ENCODE results near the gene SECISBP2.

Gene SECISBP2

GRCh38 chr9:89352451-89352850, 34.2 kb downstream of the SECISBP2 start:
- H3K4me1 Mint-ChIP-seq: peaks cover 29% of the 10 kb centered on the region
- peak overlapping the region; percentile 83 for H3K27ac Mint-ChIP-seq
- no peak for DNase-seq (ENCODE audit: low spot score in 2 of 2)
- ATAC-seq: no peak
- no peaks in the 10 kb centered on the region for H3K9me3 Mint-ChIP-seq
- peak overlapping the region; percentile 13 for H3K4me3 Mint-ChIP-seq
- H3K36me3 Mint-ChIP-seq: peaks cover 99% of the 10 kb centered on the region

GRCh38 chr9:89352874-89353649, 34.8 kb downstream of the SECISBP2 start:
- H3K9me3 Mint-ChIP-seq: no peaks in the 10 kb centered on the region
- no peak for ATAC-seq
- H3K4me1 Mint-ChIP-seq: peaks cover 35% of the 10 kb centered on the region
- peaks cover 99% of the 10 kb centered on the region for H3K36me3 Mint-ChIP-seq
- peak overlapping the region; percentile 83 for H3K27ac Mint-ChIP-seq
- DNase-seq (ENCODE audit: low spot score in 2 of 2): no peak
- peak overlapping the region; percentile 13 for H3K4me3 Mint-ChIP-seq

GRCh38 chr9:89353989-89354388, 35.7 kb downstream of the SECISBP2 start:
- no peak overlapping the region for H3K4me3 Mint-ChIP-seq
- peaks cover 99% of the 10 kb centered on the region for H3K36me3 Mint-ChIP-seq
- H3K27ac Mint-ChIP-seq: peak overlapping the region; percentile 83
- DNase-seq (ENCODE audit: low spot score in 2 of 2) (no peak), ATAC-seq (no peak)
- peaks cover 35% of the 10 kb centered on the region for H3K4me1 Mint-ChIP-seq
- H3K9me3 Mint-ChIP-seq: no peaks in the 10 kb centered on the region

DNA sequence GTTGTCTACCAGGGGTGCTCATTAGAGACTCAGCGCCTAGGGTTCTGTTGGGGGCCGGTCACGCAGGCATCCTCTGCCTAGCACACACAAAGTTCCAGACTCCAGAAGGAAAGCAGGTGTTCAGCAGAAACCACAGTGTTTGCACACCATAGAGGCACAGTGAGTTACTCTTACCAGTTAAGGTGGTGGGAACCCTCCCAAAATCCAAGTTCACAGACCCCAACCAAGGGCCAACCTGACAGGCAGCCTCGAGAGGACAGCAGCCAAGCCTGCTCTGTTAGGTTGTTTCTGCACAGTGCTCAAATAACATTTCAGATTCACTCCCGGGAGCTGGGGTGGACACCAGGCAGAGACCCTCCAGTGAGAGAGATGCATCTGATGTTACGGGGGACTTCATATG, 36.2 kb downstream of the SECISBP2 start:
- DNase-seq (ENCODE audit: low spot score in 2 of 2) (no peak), ATAC-seq (no peak)
- Mint-ChIP-seq H3K9me3 (no peaks in the 10 kb centered on the region), H3K36me3 (peaks cover 99% of the 10 kb centered on the region), H3K4me1 (peaks cover 35% of the 10 kb centered on the region), H3K4me3 (no peak overlapping the region), H3K27ac (peak overlapping the region; percentile 83)

DNA sequence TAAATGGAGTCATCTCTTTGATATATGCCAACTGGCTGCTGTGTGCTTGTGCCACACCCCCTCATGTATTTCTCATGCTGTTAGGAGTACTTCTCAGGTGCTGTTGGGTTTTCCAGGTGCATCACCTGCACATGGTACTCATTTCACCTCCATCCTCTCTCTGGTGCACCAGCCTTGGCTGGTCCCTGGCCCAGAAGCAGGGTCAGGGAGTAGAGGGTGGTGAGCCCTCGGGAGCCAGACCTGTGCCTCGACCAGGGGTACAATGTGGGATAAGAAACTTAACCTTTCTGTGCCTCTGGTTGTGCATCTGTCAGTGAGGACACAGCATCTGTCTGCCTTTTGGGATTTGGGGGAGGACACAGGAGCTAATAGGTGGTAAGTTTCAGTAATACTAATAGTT, 38.5 kb downstream of the SECISBP2 start:
- ATAC-seq: no peak
- H3K36me3 Mint-ChIP-seq: peaks cover 99% of the 10 kb centered on the region
- H3K4me1 Mint-ChIP-seq: peaks cover 33% of the 10 kb centered on the region
- no peak for DNase-seq (ENCODE audit: low spot score in 2 of 2)
- H3K9me3 Mint-ChIP-seq: no peaks in the 10 kb centered on the region
- no peak overlapping the region for H3K4me3 Mint-ChIP-seq
- H3K27ac Mint-ChIP-seq: peak overlapping the region; percentile 88

GRCh38 chr9:89357331-89358197, 39.3 kb downstream of the SECISBP2 start:
- DNase-seq (ENCODE audit: low spot score in 2 of 2) (no peak), ATAC-seq (peak; percentile 83)
- Mint-ChIP-seq H3K36me3 (peaks cover 99% of the 10 kb centered on the region), H3K27ac (peak overlapping the region; percentile 88), H3K9me3 (no peaks in the 10 kb centered on the region), H3K4me1 (peaks cover 25% of the 10 kb centered on the region), H3K4me3 (no peak overlapping the region)

DNA sequence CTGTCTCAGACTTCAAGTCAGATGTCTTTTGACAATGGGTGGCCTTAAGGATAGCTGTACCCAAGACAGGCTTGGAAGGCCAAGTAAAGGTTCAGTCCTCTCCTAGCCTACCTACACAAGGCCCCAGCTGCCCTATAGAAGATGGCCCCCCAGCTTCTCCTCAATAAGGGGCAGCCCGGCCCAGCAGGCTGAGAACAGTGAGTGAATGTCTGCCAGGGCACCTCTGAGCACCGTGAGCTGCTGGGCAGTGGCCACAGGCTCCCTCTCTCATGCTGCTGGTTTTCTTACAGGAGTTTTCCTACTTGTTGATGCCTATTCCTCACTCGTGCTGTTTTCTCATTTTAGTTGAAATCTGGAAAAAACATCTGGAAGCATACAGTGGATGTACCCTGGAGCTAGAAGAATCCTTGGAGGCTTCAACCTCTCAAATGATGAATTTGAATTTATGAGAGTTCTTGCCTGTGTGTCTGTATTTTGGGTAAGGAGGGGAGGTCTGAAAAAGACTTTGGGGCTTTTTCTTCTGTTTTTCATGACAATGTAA, 40.1 kb downstream of the SECISBP2 start:
- peak overlapping the region; percentile 88 for H3K27ac Mint-ChIP-seq

GRCh38 chr9:89358985-89359384, 40.7 kb downstream of the SECISBP2 start:
- Mint-ChIP-seq H3K4me1 (peaks cover 20% of the 10 kb centered on the region), H3K27ac (peak overlapping the region; percentile 88), H3K9me3 (no peaks in the 10 kb centered on the region), H3K4me3 (no peak overlapping the region), H3K36me3 (peaks cover 90% of the 10 kb centered on the region)
- ATAC-seq (no peak), DNase-seq (ENCODE audit: low spot score in 2 of 2) (no peak)

More for the DNA sequence above, 40.1 kb downstream of the SECISBP2 start:
- DNase-seq (ENCODE audit: low spot score in 2 of 2): no peak
- no peak overlapping the region for H3K4me3 Mint-ChIP-seq
- no peaks in the 10 kb centered on the region for H3K9me3 Mint-ChIP-seq
- peaks cover 95% of the 10 kb centered on the region for H3K36me3 Mint-ChIP-seq
- ATAC-seq: no peak
- H3K4me1 Mint-ChIP-seq: peaks cover 20% of the 10 kb centered on the region

DNA sequence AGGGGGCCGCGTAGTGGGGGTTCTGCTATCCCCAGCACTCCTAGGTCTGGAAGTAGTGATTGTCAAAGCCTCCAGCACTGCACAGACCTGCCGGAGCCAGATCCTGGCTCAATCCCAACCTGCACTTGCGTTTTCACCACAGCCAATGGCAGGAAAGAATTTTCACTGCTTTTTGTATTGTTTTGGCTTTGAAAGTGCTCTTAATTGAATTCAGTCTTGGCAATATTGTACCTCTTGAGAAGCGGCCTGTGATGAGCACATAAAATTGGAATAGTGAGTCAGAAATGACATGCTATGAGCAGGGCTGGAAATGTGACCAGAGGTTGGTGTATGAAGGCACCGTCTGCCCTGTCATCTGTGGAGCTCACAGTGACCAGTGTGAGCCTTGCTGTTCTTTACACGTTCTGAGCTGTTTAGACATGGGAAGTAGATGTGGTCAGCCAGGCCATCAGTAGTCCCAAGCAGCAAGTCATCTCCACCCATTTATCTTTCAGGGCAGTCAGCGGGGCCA, 41.5 kb downstream of the SECISBP2 start:
- Mint-ChIP-seq H3K36me3 (peaks cover 82% of the 10 kb centered on the region), H3K4me3 (no peak overlapping the region), H3K4me1 (peaks cover 20% of the 10 kb centered on the region), H3K9me3 (no peaks in the 10 kb centered on the region), H3K27ac (peak overlapping the region; percentile 70)
- ATAC-seq: peak; percentile 44
- DNase-seq (ENCODE audit: low spot score in 2 of 2): no peak

DNA sequence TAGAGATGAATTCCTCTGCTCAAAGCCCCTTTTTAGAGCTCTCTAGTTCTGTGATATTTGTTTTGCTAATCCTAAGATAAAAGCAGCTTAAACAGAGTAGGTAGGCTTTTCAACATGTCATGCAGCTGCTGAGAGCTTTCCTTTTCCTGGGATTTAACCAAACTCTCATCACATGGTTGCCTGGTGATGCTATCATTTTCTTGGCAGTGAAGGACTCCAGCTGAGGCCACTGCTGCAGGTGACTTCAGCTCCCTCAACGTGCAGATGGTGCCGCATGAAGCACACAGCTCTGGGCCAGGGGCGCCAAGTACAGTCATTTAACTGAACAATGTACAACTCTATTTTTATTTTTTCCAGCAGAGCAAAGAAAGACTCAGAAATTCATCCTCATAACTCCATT, 42.2 kb downstream of the SECISBP2 start:
- peaks cover 76% of the 10 kb centered on the region for H3K36me3 Mint-ChIP-seq
- H3K27ac Mint-ChIP-seq: peak overlapping the region; percentile 70
- no peaks in the 10 kb centered on the region for H3K9me3 Mint-ChIP-seq
- no peak for DNase-seq (ENCODE audit: low spot score in 2 of 2)
- H3K4me1 Mint-ChIP-seq: peaks cover 24% of the 10 kb centered on the region
- no peak overlapping the region for H3K4me3 Mint-ChIP-seq
- ATAC-seq: no peak

DNA sequence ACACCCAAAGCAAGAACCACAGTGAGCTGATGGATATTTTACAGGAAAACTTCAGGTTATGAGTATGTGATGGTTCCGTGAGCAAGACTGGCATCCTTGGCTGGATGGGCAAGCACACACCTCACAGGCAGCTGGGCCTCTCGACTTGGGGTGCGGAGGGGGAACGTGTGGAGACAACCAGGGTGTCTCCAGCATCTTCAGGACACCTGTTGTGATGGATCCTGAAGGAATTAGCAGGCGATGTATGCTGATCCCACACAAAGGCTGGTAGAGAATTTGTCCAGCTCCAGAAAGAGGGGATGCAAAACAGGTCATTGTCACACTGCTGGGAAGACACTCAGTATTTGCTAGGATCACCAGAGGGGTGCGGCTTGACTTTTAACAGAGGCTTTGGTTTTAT, 42.7 kb downstream of the SECISBP2 start:
- no peak for DNase-seq (ENCODE audit: low spot score in 2 of 2)
- H3K36me3 Mint-ChIP-seq: peaks cover 70% of the 10 kb centered on the region
- no peak overlapping the region for H3K4me3 Mint-ChIP-seq
- peak overlapping the region; percentile 70 for H3K27ac Mint-ChIP-seq
- H3K4me1 Mint-ChIP-seq: peaks cover 29% of the 10 kb centered on the region
- H3K9me3 Mint-ChIP-seq: no peaks in the 10 kb centered on the region
- ATAC-seq: no peak

- ATAC-seq (no peak), DNase-seq (ENCODE audit: low spot score in 2 of 2) (no peak)
- peaks cover 25% of the 10 kb centered on the region for H3K4me1 Mint-ChIP-seq
- H3K9me3 Mint-ChIP-seq: no peaks in the 10 kb centered on the region
- peak overlapping the region; percentile 70 for H3K27ac Mint-ChIP-seq
- H3K36me3 Mint-ChIP-seq: peaks cover 60% of the 10 kb centered on the region
- H3K4me3 Mint-ChIP-seq: no peak overlapping the region
These were observed 43.7 kb downstream of the SECISBP2 start for GRCh38 chr9:89361816-89362646.

GRCh38 chr9:89362647-89363310, 44.5 kb downstream of the SECISBP2 start:
- no peak for DNase-seq (ENCODE audit: low spot score in 2 of 2)
- Mint-ChIP-seq H3K9me3 (no peaks in the 10 kb centered on the region), H3K36me3 (peaks cover 53% of the 10 kb centered on the region), H3K4me1 (peaks cover 18% of the 10 kb centered on the region), H3K4me3 (no peak overlapping the region), H3K27ac (peak overlapping the region; percentile 61)
- no peak for ATAC-seq

GRCh38 chr9:89363311-89363670, 45.0 kb downstream of the SECISBP2 start:
- H3K4me3 Mint-ChIP-seq: no peak overlapping the region
- peak overlapping the region; percentile 61 for H3K27ac Mint-ChIP-seq
- ATAC-seq (no peak), DNase-seq (ENCODE audit: low spot score in 2 of 2) (no peak)
- H3K4me1 Mint-ChIP-seq: peaks cover 21% of the 10 kb centered on the region
- H3K9me3 Mint-ChIP-seq: no peaks in the 10 kb centered on the region
- H3K36me3 Mint-ChIP-seq: peaks cover 53% of the 10 kb centered on the region
